ENCODE data around the gene LZTFL1. TPM values are rescaled to one million over a fixed set of nuclear protein-coding genes. Genes with fewer than 3 reads are reported as not detected.

The LZTFL1 gene
- total and polyA plus RNA-seq, 2 donors (not counting 3 experiments of a cell fraction or from before 2014, with no cell fraction given), result 18.2 to 26.1 TPM

- DNase-seq (ENCODE audit: low read depth, low spot score) (no peak), FAIRE-seq (no peak)
Measured at GRCh38 chr3:45779746-45780735, 61.9 kb downstream of the LZTFL1 start.

More at GRCh38 chr3:45779746-45780735, 61.9 kb downstream of the LZTFL1 start:
- no peaks in the 10 kb centered on the region for H4K20me1 ChIP-seq (replicated peaks; ENCODE audit: control insufficient read depth, extremely low read depth, insufficient read depth, low read length)
- no peak overlapping the region for H3K4me2 ChIP-seq (ENCODE audit: insufficient read depth, low read length)
- H3K27ac ChIP-seq (ENCODE audit: insufficient read depth, low read depth, low read length), result no peak overlapping the region
- no peak overlapping the region for H3K4me3 ChIP-seq (replicated peaks in 1 of 3; ENCODE audit: insufficient read depth in 1 of 3, low read depth in 1 of 3, low read length in 3 of 3)
- H3K9me3 ChIP-seq (replicated peaks; ENCODE audit: control insufficient read depth, insufficient read depth, low read length), result no peaks in the 10 kb centered on the region
- H3K27me3 ChIP-seq (ENCODE audit: control insufficient read depth in 2 of 2, insufficient read depth in 2 of 2, low read length in 2 of 2), result peaks cover 0 to 12% of the 10 kb centered on the region in 2 experiments
- H3K4me1 ChIP-seq (ENCODE audit: control insufficient read depth, extremely low read depth, insufficient read depth, low read length), result no peaks in the 10 kb centered on the region
- no peaks in the 10 kb centered on the region for H3K79me2 ChIP-seq (ENCODE audit: control insufficient read depth, insufficient read depth, low read length)
- H3K36me3 ChIP-seq (ENCODE audit: control insufficient read depth in 2 of 2, extremely low read depth in 1 of 2, insufficient read depth in 2 of 2, low read length in 2 of 2), result no peaks in the 10 kb centered on the region
- no TSS peak for BruUV-seq (replicated peaks)
- TF ChIP-seq MYC (IDR thresholded peaks at IDR 0.05; ENCODE audit: low read depth, low read length) (no peak), GATA2 (IDR thresholded peaks at IDR 0.05; ENCODE audit: insufficient read depth, insufficient read length, low read depth, low read length) (no peak), JUN (IDR thresholded peaks at IDR 0.05; ENCODE audit: borderline replicate concordance, insufficient read depth, insufficient read length, low read depth) (no peak), CTCF (IDR thresholded peaks at IDR 0.05; ENCODE audit: extremely low read depth in 1 of 2, insufficient read depth in 1 of 2, low read depth in 1 of 2, low read length in 2 of 2) (no peak), POLR2AphosphoS5 (IDR thresholded peaks at IDR 0.05; ENCODE audit: insufficient read depth, low read depth, low read length) (no peak), EZH2 (IDR thresholded peaks at IDR 0.05; ENCODE audit: borderline replicate concordance, low read depth, low read length, severe bottlenecking) (no peak), FOS (IDR thresholded peaks at IDR 0.05; ENCODE audit: borderline replicate concordance, insufficient read depth, low read length) (no peak), POLR2A (IDR thresholded peaks at IDR 0.05; ENCODE audit: low read depth, low read length) (no peak), MAX (IDR thresholded peaks at IDR 0.05; ENCODE audit: insufficient read depth, insufficient read length) (no peak)
- no peak overlapping the region for H2AFZ ChIP-seq (ENCODE audit: low read depth, low read length)
- no peaks in the 10 kb centered on the region for H3K9me1 ChIP-seq (replicated peaks; ENCODE audit: control insufficient read depth, extremely low read depth, insufficient read depth, low read length)
- ChIA-PET CTCF (no interaction called here), POLR2A (no interaction called here)
- no peak overlapping the region for H3K9ac ChIP-seq (replicated peaks; ENCODE audit: extremely low read depth, insufficient read depth, low read length)
- dilution Hi-C loops (cut with MboI; ENCODE audit: extremely low pct_ligation_motif_present, low sequenced_read_pairs) (no loop called here), intact Hi-C loops (cut with micrococcal nuclease) (no loop called here)
